GM18511 (cell line): ENCODE results near the gene CHIC2.
"Not testable (repeated sequence)": the region's sequence is repeated elsewhere in the genome, so short reads cannot be mapped to it uniquely, and the experiment has no call there.

Experiments
- ATAC-seq: cut with Tn5 transposase; IDR thresholded peaks from one replicate; pipeline ENCODE4 v1.9.1; 2021; ENCODE audit warnings: mild to moderate bottlenecking, moderate library complexity; ENCODE audit not compliant: unreplicated experiment

CHIC2 gene

DNA sequence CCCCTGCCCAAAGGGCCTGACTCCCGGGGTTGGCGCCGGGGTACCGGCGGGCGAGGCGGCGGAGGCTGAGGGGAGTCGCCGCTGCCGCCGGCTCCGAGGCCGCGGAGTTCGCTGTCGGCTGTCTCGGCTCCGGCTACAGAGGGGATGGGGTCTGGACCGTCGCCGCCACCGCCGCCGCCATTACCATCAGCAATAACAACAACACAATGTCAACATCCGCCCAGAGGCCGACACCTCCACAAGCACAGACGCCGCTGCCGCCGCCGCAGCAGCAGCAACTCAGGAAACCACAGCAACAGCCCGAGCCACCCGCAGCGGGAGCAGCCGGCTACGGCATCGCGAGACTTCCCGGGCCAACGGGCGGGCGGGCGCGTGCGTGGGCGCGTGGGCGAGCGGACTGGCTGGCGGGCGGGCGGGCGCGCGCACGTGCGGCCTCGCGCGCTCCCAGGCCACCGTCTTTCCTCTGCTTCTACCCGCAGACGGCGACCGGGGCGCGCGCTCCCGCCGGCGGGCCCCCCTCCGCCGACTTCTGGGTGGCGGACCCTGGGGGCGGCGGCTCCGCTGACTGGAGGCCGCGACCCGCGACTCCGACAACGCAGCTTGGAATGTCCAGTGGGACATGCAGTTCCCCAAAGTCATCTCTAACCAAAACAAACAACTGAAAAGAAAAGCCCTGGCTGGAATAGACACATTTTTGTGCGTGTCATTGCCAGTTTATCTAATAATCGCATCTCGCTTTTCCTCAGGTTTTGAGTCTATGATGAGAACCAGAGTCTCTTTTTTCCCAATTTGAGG, at the start of gene CHIC2:
Gene CHIC2, minus strand, starts transcription at position 289 of the 795 bp plus-strand sequence. CDS start 305 bp downstream, outside the sequence.
- ATAC-seq: peak; percentile 97

DNA sequence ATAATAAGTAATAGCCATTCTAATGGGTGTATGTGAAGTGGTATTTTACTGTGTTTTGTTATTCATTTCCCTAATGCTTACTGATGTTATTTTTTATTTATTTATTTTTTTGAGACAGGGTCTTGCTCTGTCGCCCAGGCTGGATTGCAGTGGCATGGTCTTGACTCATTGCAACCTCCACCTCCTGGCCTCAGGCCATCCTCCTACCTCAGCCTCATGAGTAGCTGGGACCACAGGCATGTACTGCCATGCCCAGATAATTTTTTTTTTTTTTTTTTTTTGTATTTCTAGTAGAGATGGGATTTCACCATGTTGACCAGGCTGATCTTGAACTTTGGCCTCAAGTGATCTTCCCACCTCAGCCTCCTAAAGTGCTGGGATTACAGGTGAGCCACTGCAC, 48.8 kb upstream of the CHIC2 start:
- ATAC-seq: not testable (repeated sequence)

GRCh38 chr4:54110019-54110416, 45.6 kb upstream of the CHIC2 start:
- ATAC-seq: no peak

DNA sequence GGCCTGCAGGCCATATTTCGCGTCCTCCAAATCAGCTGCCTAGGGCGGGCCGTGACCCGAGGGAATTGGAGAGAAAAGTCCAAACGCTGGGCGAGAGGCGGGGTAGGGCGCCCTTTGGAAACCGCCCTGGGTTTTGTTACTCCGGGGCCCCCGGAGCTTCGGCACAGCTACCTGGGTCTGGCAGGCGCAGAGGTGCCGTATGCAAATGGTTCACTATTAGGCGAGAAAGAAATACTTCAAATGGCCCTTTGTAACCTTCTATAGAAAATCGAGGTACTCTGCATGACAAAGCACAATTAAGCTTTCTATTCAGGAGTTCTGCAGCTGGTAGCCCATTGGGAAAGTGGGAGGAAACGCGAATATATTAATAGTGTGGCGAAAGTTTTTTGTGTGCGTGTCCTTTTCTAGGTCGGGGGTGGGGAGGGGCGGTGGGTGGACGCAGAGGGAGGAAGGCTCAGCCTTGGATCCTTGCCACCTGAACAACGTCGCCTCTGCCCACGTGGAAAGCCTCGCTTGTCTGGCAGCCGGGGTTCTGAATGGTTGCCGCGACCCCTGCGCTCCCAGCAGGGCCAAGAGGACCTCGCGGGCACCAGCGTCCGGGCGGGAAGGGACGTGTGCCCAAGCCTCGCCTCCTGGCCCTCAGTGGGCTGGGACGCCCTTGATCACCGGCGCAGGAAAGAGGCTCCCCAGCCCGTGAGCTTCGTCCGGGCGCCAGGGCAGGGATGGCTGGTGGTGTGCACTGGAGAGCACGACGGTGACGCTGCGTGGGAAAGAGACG, 45.0 kb upstream of the CHIC2 start:
- no peak for ATAC-seq

- no peak for ATAC-seq
Measured at GRCh38 chr4:54107951-54108748, 43.7 kb upstream of the CHIC2 start.

- peak; percentile 41 for ATAC-seq
Measured at GRCh38 chr4:54104907-54105306, 40.5 kb upstream of the CHIC2 start.

GRCh38 chr4:54103190-54103574, 38.8 kb upstream of the CHIC2 start:
- ATAC-seq: no peak

GRCh38 chr4:54102531-54103106, 38.2 kb upstream of the CHIC2 start:
- no peak for ATAC-seq

DNA sequence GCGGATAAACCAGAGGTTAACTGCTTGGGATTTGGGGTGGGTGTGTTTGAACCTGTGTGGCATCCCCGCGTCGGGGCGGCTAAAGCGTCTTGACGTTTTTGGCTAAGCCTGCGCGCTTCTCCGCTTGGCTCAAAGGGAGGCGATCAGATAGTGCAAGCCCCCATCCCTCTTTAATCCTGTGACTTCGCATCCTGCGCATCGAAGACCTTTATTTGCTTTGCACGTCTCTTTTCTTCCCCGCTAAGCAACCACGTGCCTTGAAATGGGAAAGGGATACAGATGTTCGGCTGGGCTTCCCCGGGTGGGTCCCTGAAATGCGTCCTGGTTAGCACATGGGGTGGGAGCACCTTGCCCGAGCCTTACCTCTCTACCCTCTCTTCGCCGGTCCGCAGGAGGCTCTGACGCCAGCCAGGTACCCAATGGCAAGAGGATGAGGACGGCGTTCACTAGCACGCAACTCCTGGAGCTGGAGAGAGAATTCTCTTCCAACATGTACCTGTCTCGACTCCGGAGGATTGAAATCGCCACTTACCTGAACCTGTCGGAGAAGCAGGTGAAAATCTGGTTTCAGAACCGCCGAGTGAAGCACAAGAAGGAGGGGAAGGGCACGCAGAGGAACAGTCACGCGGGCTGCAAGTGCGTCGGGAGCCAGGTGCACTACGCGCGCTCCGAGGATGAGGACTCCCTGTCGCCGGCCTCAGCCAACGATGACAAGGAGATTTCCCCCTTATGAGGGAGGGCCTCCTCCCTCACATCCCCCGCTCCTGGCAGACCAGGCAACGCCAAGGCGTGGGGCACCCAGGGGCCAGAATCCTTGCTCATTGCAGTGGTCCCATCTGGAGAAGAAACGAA, 37.0 kb upstream of the CHIC2 start:
- no peak for ATAC-seq

- ATAC-seq: no peak
Measured at GRCh38 chr4:54100595-54101189, 36.3 kb upstream of the CHIC2 start.

DNA sequence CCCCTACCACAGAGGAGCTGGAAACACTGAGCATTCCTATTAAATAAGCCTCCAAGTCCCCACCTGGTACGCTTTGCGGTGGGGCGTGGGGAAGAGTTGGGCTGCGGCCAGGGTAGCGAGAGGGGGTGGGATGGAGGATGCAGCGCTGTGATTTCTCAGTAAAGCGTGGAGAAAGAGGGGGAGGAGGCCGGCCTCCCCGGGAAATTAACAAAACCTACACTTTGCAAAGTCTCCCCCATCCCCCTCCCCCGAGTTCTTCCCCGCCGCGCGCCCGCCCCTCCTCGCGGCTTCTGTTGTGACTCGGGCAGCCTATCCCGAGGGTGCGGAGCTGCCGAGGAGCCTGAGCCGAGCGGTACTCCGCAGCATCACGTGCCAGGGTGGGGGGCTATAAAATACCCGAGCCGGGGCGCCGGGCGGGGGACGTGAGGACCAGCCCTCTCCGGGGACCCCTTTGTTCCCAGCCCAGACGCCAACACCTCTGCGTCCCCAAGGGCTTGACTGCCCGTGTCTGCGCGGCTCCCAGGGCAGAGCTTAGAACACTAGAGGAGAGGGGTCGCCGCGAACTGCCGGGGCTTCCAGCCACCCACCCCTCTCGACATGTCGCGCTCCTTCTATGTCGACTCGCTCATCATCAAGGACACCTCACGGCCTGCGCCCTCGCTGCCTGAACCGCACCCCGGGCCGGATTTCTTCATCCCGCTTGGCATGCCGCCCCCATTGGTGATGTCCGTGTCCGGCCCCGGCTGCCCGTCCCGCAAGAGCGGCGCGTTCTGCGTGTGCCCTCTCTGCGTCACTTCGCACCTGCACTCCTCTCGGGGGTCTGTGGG, 35.6 kb upstream of the CHIC2 start, which contains the start of gene GSX2:
Gene GSX2, plus strand, starts transcription at position 416 of the 827 bp plus-strand sequence. Its CDS starts 182 bp downstream, at position 598.
- no peak for ATAC-seq

GRCh38 chr4:54099287-54099747, 34.9 kb upstream of the CHIC2 start:
- no peak for ATAC-seq

DNA sequence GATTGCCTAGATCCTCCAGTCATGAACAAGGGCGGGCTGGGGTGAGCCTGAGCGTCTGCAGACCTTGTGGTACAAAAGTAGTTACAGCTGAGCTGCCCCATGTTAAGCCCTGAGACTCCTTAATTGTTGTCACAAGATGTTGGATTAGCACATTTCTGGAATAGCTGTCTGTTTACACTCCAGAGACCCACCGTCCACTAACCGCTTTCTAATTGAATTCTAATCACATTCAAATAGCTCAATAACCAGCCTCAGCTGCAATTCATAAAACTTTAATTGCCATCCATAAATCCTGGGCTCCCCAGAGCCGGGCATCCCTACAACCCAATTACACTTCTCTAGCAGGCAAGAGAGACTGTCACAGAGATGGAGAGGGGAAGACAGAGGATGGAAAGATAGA, 34.0 kb upstream of the CHIC2 start:
- no peak for ATAC-seq

GRCh38 chr4:54097152-54097551, 32.7 kb upstream of the CHIC2 start:
- ATAC-seq: no peak

DNA sequence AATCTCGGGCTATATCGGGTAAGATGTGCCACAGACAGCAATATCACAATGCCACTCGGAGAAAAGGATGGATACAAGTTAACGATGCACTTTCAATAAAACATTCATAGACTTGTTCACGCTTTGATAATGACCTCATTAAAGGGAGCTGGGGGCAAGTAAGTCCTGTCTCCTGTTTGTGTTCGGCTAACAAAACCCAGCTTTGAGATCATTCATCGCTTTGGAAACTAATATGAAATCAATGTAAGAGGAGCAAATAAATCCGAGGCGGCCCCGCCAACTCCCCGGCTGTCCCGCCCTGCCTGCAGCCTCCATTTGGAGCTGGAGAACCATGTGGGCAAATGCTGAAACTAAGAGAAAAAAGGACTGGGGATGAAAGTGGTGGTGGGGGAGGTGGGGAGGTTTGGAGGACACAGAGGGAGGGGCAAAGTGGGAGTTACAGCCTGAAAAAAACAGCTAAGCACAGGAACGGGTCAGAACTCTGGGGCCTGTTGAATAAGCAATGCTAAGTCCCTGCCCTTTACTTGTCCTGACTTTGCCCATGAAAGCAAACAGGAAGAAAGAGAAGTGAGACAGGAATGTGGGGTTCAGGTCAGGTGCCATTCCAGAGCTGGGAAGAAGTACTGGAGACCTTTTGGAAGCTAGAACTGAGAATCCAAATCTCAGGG, 32.0 kb upstream of the CHIC2 start:
- ATAC-seq: no peak

- no peak for ATAC-seq
Measured at GRCh38 chr4:54095110-54095825, 30.9 kb upstream of the CHIC2 start.

GRCh38 chr4:54094451-54094850, 30.0 kb upstream of the CHIC2 start:
- no peak for ATAC-seq
